Hepatocyte (in vitro differentiated cells): Measurements from ENCODE around the gene FERMT3.

Experiments used
- CTCF ChIP-seq: fragments of 200-600 bp; sonication (generic); IDR thresholded peaks from 2 replicates; pipeline ENCODE4 v1.5.1; 2016; ENCODE audit warnings: antibody characterized with exemption, mild to moderate bottlenecking; ENCODE audit not compliant: poor library complexity
- EZH2 ChIP-seq: fragments of 200-600 bp; sonication (generic); IDR thresholded peaks from 2 replicates; pipeline ENCODE4 v1.6.1; 2016; ENCODE audit warnings: antibody characterized with exemption, mild to moderate bottlenecking, borderline replicate concordance

DNA sequence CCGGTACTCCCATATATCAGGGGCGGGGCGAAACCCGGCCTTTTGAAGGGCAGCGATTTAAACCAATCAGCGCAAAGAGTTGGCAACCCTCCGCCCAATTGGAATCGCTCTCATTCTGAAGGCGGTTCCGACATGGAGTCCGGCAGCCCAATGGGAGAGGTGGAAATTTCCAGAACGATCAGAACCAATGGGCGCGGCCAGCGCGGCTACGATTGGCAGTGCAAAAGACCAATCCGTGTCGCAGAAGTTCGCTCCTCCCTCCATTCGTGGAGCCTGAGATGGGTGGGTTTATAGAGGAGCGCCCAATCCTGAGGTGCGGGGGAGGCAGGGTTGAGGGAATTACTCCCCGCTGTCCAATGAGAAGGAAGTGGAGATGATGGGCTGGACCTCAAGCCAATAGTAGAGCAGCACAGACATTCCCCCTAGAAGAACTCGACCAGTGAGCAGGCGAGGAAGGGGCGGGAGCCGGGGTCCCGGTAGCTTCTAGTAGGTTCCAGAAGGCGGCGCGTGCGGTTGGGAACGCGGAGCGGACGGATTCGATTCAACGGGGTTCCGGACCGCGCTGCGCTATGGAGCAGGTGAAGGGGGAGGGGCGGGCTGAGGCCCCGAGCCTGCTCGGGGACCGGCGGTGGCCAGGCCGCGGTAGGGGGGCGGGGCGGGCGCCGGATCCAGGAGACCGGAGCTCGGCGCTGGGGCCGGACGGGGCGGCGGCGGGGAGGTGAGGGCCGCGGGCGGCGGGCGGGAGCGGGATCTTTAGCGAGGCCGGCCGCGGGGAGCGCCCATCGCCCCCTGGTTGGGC is 20.6 kb upstream of the FERMT3 start, which contains the start of gene STIP1:
- TF ChIP-seq CTCF (peak; percentile 44), EZH2 (no peak)
